Lower leg skin (tissue), 3 donors: Measurements from ENCODE around the gene GLP2R.

ENCODE experiments used
- POLR2A ChIP-seq, 2 donors: fragments of 450-650 bp; IDR thresholded peaks; one replicate each; pipeline ENCODE4 v1.6.1; 2016 to 2017; ENCODE audit warnings: antibody characterized with exemption in 2 of 2, mild to moderate bottlenecking in 1 of 2, moderate library complexity in 1 of 2
- TF ChIP-seq, protein P1 (sequence below), 3 donors: fragments of 450-650 bp; IDR thresholded peaks; one replicate each; pipeline ENCODE4 v1.5.1; 2016; ENCODE audit warnings: antibody characterized with exemption in 3 of 3, mild to moderate bottlenecking in 3 of 3, moderate library complexity in 2 of 3

DNA sequence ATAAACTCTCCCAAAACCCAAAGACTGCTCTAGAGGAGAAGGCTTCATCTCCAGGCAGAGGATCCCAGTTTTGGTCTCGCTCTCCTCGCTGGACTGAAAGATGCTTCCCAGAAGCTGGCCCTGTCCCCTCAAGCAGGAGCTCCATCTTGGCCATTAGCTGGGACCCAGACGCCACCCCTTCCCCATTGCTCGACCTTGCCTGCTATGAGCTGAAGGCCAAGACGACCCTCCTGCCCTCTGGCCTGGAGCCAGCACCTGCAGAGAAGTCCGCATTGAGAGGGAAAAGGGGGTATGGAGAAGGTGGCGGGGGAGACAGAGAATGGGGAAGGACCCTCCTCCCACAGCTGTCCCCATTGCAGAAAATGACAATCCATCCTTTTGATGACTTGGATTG is 82.9 kb downstream of the GLP2R start:
- no peak for TF ChIP-seq POLR2A (IDR thresholded peaks at IDR 0.05)
- TF ChIP-seq, protein P1, sequence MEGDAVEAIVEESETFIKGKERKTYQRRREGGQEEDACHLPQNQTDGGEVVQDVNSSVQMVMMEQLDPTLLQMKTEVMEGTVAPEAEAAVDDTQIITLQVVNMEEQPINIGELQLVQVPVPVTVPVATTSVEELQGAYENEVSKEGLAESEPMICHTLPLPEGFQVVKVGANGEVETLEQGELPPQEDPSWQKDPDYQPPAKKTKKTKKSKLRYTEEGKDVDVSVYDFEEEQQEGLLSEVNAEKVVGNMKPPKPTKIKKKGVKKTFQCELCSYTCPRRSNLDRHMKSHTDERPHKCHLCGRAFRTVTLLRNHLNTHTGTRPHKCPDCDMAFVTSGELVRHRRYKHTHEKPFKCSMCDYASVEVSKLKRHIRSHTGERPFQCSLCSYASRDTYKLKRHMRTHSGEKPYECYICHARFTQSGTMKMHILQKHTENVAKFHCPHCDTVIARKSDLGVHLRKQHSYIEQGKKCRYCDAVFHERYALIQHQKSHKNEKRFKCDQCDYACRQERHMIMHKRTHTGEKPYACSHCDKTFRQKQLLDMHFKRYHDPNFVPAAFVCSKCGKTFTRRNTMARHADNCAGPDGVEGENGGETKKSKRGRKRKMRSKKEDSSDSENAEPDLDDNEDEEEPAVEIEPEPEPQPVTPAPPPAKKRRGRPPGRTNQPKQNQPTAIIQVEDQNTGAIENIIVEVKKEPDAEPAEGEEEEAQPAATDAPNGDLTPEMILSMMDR (IDR thresholded peaks at IDR 0.05): no peak
